Hematopoietic multipotent progenitor cell treated with erythropoietin and hydrocortisone succinate and interleukin-3 and kit ligand, for 4 days (in vitro differentiated cells): ENCODE results near the gene HOXB4.

ENCODE experiments used
- DNase-seq: peaks from one replicate; pipeline ENCODE4 v3.0.0-alpha.2; 2015

The HOXB4 gene

DNA sequence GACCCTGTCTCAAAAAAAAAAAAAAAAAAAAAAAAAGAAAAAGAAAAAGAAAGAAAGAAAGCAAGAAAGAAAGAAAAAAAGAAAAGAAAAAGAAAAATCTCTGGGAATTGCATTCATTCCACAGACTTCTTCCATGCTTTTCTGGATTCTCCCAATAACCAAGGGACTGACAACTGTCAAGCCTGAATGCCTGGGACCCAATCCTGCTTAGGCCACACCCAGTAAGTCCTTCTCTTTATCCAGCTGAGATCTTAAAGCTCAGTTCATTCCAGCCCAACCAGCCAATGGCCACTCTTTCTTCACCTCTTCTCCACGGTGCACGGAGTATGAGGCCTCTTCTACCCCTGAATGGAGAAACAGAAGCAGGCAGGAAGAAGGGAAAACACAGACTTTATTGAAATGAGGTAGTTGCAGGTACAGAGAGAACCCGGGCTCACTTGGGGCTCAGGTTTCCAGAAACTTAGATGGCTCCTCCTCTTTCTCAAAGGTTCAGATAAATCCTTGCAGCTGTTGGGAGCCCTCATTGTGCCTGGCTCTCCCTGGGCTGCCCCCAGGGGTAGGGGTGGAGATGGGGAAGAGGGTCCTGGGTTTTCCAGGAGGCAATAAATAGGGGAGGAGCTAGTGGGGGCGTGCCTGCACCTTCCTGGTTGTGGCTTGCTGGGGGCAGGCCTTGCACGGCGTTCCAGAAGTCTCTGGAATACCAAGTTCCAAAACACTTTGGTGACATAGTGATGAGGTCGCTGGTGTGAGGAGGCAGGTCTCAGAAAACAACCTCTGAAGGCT, 49.8 kb downstream of the HOXB4 start:
- DNase-seq: no peak

DNA sequence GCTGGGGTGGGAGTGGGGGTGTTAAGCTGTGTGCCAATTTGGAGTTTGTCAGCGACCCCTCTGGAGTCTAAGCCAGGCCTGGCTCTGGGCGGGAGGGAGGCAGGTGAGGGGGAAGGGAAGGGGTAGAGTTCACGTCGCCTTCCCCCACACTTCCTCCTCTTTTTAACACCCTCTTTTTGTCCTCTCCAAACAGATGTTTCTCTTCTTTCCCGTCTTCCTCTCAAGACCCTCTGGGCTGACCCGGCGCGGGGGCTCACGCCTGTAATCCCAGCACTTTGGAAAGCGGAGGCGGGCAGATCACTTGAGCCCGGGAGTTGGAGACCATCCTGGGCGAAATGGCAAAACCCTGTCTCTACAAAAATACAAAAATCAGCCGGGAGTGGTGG, 50.6 kb downstream of the HOXB4 start:
- no peak for DNase-seq

DNA sequence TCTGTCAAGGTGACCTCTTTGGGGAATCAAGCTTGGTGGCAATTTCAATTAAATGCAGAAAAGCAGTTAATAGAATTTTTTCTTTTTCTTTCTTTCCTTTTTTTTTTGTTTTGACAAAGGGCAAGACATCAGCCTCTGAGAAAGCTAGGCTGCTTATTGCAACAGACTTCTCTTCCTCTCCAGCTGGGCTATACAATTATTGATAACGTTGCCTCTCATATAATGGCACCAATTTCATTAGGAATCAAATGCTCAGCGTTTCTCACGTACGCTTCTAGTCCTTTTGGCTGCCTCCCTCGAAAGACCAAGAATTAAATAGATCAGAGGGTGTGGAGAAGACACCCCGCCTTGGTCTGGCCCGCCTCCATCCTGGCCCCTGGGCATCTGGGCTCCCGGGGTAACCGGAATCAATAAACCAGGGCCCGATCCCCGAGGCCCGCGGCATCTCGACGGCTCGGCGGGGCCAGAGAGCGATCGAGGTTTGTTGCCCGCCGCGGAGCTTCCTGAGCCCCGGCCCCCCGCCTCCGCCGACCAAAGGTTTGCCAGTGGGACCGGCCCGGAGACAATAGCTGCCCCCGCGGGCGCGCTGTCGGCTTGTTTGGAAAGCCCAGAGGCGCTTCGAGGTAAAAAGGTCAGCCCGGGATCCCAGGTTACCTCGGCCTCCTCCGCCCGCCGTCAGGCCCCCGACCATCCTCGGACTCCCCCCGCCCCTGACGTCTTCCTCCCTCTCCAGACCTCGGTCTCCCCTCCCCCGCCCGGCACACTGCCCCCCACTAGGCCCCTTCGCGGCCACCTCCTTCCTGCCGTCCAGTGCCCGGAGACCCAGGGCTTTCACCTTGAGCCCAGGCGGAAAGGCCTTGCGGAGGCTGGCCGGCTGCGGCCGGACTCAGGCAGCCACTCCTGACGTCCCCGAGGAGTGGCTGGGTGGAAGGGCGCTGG, 51.3 kb downstream of the HOXB4 start:
- no peak for DNase-seq
